GM12874 (cell line): Measurements from ENCODE around the gene MSI1.

Experiments used
- TF ChIP-seq, protein P1 (sequence below): IDR thresholded peaks from 2 replicates; pipeline ENCODE4 v1.5.1; 2011; ENCODE audit warnings: low read depth, mild to moderate bottlenecking, control low read depth, low read length, moderate library complexity; ENCODE audit not compliant: insufficient read depth

The MSI1 gene

DNA sequence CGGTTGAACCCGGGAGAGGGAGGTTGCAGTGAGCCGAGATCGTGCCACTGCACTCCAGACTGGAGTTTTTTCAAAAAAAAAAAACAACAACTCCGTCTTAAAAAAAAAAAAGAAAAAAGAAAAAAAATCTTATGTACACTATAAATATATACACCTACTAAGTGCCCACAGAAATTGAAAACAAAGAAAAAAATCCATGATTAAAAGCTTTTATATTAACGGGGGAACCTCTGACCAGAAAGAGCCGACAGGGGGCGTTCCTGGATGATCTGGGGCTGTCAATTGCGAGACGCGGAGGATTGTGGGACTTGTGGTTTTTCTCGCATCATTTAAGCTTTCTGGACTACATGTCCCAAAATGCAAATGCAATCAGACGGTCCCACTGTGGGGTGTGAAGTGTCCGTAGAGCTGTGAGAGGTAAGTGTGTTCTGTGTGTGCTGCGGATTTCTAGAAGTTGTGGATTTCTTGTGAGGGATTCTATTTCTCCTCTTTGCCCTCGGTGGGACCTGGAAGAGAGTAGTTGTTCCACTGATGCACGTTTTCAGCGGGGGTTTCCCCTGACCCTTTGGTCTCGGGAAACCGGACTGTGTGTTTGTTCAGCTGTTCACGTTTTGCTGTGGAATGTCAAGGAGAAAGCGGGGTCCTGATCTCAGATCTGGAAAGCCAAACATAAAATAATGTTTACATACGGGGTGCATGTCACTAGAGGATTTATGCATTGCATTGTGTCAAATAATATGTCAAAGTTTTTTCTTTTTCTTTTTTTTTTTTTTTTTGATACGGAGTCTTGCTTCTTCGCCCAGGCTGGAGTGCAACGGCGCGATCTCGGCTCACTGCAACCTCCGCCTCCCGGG, 66.8 kb downstream of the MSI1 start, which contains the start of gene SIRT4:
Gene SIRT4, plus strand, starts transcription at position 360 of the 854 bp plus-strand sequence. CDS start 1,241 bp downstream, outside the sequence.
- TF ChIP-seq, protein P1, sequence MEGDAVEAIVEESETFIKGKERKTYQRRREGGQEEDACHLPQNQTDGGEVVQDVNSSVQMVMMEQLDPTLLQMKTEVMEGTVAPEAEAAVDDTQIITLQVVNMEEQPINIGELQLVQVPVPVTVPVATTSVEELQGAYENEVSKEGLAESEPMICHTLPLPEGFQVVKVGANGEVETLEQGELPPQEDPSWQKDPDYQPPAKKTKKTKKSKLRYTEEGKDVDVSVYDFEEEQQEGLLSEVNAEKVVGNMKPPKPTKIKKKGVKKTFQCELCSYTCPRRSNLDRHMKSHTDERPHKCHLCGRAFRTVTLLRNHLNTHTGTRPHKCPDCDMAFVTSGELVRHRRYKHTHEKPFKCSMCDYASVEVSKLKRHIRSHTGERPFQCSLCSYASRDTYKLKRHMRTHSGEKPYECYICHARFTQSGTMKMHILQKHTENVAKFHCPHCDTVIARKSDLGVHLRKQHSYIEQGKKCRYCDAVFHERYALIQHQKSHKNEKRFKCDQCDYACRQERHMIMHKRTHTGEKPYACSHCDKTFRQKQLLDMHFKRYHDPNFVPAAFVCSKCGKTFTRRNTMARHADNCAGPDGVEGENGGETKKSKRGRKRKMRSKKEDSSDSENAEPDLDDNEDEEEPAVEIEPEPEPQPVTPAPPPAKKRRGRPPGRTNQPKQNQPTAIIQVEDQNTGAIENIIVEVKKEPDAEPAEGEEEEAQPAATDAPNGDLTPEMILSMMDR: peak; percentile 72

DNA sequence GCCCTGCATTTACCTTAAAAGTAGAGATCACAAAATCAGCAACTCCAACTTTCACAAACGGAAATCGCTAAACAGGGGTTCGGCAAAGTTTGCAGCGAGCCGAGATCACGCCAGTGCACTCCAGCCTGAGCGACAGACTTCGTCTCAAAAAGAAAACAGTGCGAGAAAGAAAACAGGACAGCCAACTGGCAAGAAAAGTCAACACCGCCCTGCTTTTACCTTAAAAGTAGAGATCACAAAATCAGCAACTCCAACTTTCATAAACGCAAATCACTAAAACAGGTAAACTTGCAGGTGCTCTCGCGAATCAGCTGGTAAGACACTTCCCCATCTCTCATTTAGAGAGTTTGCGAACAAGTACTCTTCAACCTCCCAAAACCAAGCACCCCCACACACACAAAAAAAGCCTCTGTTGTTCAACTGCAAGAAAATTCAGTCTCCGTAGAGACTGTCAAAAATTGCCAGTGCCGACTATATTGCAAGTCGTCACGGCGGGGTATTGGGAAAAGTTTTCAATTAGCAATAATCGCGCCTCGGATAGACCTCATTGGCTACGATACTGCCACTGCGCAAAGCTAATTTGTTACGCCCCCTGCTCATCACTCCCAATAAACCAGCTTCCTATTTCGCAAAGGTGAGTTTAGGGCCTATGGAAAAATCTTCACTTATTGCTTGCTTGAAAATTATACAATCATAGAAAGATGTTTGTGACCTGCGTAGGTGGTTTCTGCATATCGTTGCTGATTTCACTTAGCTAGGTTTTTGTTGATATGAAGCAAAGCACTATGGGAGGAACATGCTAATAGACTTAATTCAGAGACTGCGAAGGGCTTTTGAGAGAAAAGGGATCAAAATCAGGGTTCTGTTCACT, 76.1 kb downstream of the MSI1 start, which contains the start of gene RNU4-1:
Gene RNU4-1, minus strand, starts transcription at position 577 of the 871 bp plus-strand sequence.
- TF ChIP-seq, protein P1: no peak

DNA sequence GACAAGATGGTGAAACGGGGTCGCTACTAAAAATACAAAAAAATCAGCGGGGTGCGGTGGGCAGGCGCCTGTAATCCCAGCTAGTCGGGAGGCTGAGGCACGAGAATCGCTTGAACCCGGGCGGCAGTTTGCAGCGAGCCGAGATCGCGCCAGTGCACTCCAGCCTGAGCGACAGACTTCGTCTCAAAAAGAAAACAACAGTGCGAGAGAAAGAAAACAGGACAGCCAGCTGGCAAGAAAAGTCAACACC, 76.6 kb downstream of the MSI1 start:
- TF ChIP-seq, protein P1: no peak
